GM19467 (cell line): ENCODE measurements around the gene DYRK1A.

ENCODE experiments used
- ATAC-seq: cut with Tn5 transposase; IDR thresholded peaks from one replicate; pipeline ENCODE4 v1.9.1; 2021; ENCODE audit warnings: mild to moderate bottlenecking, moderate library complexity; ENCODE audit not compliant: unreplicated experiment

The DYRK1A gene

GRCh38 chr21:37415939-37416338 is 49.4 kb downstream of the DYRK1A start:
- no peak for ATAC-seq

- ATAC-seq: no peak
These were observed 50.3 kb downstream of the DYRK1A start for GRCh38 chr21:37416914-37417313.

GRCh38 chr21:37419228-37419906 is 52.8 kb downstream of the DYRK1A start:
- no peak for ATAC-seq

GRCh38 chr21:37421306-37421705 is 54.7 kb downstream of the DYRK1A start:
- no peak for ATAC-seq

GRCh38 chr21:37422382-37422781 is 55.8 kb downstream of the DYRK1A start:
- no peak for ATAC-seq

- no peak for ATAC-seq
These were observed 56.5 kb downstream of the DYRK1A start for GRCh38 chr21:37423103-37423502.

- ATAC-seq: no peak
These were observed 57.8 kb downstream of the DYRK1A start for GRCh38 chr21:37424396-37424795.

- no peak for ATAC-seq
These were observed 58.4 kb downstream of the DYRK1A start for GRCh38 chr21:37425001-37425400.

GRCh38 chr21:37425684-37426083 is 59.1 kb downstream of the DYRK1A start:
- ATAC-seq: no peak

GRCh38 chr21:37427221-37427620 is 60.6 kb downstream of the DYRK1A start:
- ATAC-seq: no peak

- no peak for ATAC-seq
These were observed 62.8 kb downstream of the DYRK1A start for GRCh38 chr21:37429356-37429755.

- no peak for ATAC-seq
These were observed 63.7 kb downstream of the DYRK1A start for GRCh38 chr21:37430184-37430821.

- no peak for ATAC-seq
These were observed 64.7 kb downstream of the DYRK1A start for GRCh38 chr21:37431243-37431642.

- no peak for ATAC-seq
These were observed 66.3 kb downstream of the DYRK1A start for GRCh38 chr21:37432710-37433455.

- no peak for ATAC-seq
These were observed 66.9 kb downstream of the DYRK1A start for GRCh38 chr21:37433456-37433840.

GRCh38 chr21:37435120-37435519 is 68.5 kb downstream of the DYRK1A start:
- ATAC-seq: no peak

- ATAC-seq: no peak
These were observed 69.1 kb downstream of the DYRK1A start for GRCh38 chr21:37435711-37436110.

- no peak for ATAC-seq
These were observed 69.6 kb downstream of the DYRK1A start for GRCh38 chr21:37436174-37436573.

- ATAC-seq: no peak
These were observed 71.0 kb downstream of the DYRK1A start for GRCh38 chr21:37437376-37438080.

- no peak for ATAC-seq
These were observed 77.1 kb downstream of the DYRK1A start for GRCh38 chr21:37443683-37444082.

- no peak for ATAC-seq
These were observed 78.7 kb downstream of the DYRK1A start for GRCh38 chr21:37445228-37445627.
